HT-29 (cell line): ENCODE results near the gene LTBP3. TPM values are rescaled to one million over a fixed set of nuclear protein-coding genes. Genes with fewer than 3 reads are reported as not detected.
A peak's percentile ranks its signal among the peaks of the same experiment; 100 is the strongest.

Experiments used
- DNase-seq: peaks from one replicate; pipeline ENCODE4 v3.0.0-alpha.2; 2015; ENCODE audit warnings: low spot score
- total RNA-seq: library from RNA; depleted of rRNA; stranded (reverse); fragments of >200 nt; shearing (Covaris generic); gene quantifications from 2 replicates; pipeline ENCODE4 v1.2.3, GENCODE V29; 2014; rRNA removed

Gene LTBP3
- total RNA-seq, result 146 and 164 TPM in 2 replicates

DNA sequence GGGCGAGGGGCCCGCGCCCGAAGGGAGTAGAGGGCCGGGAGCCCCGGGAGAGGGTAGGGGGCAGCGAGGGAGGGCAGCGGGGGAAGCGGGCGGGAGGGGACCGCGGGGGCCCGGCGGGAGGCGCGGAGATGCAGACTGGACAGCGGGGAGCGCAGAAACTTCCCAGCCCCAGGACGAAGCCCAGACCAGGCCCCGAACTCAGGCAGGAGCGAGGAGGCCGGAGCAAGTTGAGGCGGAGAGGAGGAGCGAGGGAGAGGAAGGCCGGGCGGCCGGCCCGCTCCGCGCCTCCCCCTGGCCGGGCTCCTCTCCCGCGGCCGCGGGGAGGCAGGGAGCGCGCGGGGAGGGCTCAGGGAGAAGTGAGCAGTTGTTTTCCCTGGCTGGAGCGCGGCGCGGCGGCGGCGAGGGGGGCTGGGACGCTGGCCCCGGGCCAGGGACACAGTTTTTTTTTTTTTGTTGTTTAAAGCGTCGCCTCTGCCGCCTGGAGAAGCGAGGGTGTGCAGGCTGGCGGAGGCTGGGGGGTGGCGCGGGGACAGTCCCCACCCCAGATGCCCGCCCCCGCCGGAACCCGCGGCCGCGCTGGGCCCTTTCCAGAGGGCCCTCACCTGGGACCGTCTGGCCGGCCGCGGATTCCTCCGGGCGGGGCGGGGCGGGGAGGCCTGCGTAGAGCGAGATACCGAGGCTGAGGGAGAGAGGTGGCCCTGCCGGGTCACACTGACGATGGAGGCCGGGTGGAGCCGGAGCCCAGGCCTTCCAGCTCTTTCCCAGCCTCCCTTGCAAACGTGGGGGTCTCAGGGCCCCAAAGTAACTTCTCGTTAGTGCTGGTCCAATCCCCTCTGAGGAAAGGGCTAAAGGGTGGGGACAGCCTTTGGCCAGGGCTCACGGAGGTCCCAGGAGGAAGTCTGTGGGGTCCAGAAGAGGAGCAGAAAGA is at the start of gene LTBP3:
TSS of gene LTBP3 (minus strand) at position 358 of the 928 bp plus-strand sequence. CDS start 400 bp downstream, outside the sequence.
- peak; percentile 87 for DNase-seq

DNA sequence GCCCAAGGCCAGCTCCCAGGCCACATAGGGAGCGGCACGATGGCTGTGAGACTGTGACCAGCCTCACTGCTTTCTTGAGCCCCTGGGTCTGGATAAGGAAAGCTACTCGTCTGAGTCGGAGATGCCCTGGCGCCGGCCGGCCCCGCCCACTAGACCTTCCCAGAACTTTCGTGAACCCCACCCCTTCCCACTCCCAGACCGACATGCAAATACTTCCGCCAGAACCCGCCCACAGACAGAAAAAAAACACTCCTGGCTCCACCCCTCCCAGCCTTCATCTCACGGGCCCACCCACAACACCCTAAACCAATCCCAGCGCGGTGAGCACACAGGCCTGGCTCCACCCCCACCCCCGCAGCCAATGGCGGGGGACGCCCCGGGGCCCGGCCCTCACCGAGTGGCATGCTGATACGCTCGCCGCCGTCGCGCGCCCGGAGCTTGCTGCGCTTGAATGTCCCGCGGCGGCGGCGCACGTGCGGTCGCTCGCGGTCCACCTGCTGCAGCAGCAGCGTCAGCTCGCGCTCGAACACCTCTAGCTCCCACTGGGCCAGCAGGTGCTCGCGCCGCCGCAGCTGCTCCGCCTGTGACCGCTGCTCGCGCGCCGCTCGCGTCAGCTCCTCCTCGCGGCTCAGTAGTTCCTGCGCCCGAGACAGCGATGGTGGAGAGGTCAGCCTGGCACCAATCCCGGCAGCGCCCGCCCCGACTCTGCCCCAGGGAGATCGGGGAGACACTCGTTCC is 48.9 kb upstream of the LTBP3 start:
- DNase-seq, result peak; percentile 97

DNA sequence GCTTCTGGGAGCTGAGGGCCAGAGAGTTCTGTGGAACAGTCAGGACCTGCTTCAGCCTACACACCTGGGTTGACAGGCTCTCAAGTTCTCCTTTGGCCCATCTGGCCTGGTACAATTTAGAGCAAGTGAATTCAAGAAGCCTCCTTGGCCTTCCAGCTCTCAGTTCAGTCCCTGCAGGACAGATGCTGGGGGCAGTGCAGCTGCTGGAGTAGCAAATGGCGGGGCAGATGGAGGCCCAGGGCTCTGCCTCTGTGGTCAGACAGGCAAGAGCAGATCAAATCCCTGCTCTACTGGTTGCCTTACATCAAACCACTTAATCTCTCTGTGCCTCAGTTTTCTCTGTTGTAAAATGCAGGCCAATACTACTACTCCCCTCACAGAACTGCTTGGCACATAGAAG is 46.1 kb upstream of the LTBP3 start:
- DNase-seq, result no peak

DNA sequence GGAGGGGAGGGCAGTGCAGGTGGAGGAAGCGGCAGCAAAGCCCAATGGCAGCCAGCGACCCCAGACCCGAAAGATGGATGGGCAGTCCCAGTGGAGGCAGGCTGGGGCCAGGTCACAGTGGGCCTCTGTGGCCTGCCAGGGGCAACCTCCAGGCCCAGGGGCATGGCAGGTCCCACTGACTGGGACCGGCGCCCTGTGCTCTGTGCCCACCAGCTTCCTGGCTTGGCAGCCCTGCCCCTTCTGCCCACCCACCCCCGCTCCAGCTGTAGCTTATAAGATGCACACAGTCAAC is 41.7 kb upstream of the LTBP3 start:
- no peak for DNase-seq

DNA sequence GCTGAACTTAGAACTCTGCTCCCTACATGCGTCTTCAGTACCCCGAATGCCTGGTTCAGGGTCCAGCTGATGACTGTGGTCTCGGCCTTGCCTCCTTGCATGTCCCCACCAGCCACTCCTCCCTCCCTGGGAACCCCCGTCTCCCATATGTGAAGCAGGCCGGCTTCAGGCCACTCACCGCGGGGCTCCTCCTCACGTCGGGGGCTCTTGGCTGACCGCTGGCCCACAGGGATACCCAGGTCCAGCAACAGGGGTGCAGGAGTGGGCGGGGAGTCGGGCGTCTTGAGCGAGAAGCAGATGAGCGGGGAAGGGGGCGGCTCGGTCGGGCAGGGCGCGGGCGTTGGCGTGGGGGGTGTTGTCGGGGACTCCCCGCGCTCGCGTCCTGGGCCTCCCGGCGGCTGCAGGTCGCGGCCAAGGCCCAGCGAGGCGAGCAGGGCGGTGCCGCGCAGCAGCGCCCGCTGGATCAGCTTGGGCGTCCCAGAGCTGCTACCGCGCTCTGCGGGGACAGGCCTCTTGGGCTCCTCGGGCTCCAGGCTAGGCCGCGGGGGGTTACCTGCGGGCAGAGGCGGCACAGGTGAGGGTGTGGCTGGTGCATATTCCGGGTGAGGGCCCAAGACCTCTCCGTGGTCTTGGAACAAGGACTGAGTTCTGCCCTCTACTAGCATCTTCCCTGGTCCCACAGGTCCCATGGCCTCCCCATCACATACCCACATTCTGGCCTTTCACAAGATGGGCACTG is 41.2 kb upstream of the LTBP3 start:
- DNase-seq, result no peak

DNA sequence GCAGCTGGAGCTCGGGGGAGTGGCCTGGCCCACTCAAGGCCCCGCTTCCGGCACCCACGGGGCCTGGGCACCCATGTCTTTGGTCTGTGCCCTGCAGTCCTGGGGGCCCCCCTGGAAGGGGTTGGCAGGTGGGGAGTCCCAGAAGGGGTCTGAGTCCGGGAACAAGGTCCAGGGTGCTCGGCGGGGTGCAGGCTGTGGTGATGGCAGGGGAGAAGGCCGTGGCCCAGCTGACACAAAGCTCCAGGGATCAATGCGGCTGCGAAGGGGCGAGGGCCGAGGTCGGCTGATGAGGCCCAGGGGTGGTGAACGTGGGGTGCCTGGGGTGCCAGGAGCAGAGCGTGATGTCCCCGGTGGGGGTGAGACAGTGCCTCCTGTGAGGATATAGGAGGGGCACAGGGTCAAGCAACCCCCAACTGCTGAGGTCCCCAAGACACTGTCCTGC is 40.1 kb upstream of the LTBP3 start:
- DNase-seq, result no peak

DNA sequence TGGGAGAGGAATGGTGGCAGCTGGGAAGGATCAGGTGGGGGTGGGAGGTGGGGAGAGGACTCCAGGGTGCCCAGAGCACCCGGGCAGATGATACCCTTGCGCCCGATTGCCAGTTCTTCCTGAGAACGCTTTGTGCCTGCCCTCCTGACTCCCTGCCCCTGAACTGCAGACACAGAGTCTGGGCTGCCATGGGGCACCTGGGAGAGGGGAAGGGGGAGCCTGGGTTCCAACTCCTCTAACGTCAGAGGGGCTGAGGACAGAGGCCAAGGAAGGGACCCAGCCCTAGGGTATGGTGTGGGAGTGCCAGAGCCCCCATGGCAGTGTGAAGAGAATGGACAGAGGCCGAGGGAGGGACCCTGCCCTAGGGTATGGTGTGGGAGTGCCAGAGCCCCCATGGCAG is 38.4 kb upstream of the LTBP3 start:
- DNase-seq, result no peak

DNA sequence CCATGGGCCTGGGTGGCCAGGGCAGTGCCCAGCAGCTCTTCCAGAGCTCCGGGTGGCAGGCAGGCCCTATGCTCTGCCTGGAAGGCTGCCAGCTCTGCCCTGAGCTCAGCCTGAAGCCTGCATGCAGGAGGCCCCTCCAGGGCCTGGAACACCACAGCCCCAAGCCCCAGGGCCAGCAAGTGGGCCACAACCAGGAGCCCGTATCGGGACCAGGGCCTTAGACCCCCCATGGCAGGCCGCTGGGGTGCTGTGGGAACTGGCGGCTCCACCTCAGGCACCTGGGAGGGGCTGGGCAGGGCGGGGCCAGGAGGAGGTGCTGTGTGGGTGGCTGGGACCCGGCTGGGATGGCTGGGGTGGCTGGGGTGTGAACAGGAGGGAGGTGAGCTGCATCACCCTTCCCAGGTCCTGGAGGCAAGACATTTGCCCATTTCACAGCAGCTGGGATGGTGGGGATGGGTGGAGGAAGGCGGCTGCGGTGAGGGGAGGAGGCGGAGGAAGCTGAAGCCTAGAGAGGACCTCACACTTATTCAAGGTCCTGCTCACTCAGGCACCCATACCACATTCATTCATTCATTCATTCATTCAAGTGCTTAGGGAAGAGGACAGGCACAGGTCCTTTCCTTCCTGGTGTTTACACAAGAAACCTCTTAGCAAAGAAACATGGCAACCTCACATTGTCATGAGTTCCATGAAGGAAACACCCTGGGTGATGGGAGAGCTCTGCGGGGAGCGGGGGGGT is 37.6 kb upstream of the LTBP3 start, which contains the start of gene KCNK7:
TSS of gene KCNK7 (minus strand) at position 258 of the 739 bp plus-strand sequence. CDS start at position 230, 28 bp downstream.
- peak; percentile 68 for DNase-seq

DNA sequence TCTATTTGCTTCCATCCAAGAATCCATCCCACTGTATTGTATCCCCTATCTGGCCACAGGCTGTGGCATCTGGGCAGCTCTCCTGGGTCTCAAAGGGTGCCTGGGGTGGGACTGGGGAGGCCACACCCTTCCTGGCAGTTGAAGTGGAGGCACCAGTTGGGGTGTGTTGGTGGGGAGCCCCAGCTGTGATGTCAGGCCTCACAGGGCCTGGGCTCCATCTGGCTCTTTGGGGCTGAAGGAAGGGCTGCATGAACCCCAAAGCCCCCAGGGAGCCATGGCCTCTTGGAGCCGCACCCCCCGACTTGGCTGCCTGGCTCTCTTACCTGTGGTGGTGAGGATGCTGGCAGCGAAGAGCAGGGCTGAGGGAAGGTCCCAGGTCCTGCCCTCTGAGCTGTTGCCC is 37.0 kb upstream of the LTBP3 start:
- DNase-seq, result no peak

DNA sequence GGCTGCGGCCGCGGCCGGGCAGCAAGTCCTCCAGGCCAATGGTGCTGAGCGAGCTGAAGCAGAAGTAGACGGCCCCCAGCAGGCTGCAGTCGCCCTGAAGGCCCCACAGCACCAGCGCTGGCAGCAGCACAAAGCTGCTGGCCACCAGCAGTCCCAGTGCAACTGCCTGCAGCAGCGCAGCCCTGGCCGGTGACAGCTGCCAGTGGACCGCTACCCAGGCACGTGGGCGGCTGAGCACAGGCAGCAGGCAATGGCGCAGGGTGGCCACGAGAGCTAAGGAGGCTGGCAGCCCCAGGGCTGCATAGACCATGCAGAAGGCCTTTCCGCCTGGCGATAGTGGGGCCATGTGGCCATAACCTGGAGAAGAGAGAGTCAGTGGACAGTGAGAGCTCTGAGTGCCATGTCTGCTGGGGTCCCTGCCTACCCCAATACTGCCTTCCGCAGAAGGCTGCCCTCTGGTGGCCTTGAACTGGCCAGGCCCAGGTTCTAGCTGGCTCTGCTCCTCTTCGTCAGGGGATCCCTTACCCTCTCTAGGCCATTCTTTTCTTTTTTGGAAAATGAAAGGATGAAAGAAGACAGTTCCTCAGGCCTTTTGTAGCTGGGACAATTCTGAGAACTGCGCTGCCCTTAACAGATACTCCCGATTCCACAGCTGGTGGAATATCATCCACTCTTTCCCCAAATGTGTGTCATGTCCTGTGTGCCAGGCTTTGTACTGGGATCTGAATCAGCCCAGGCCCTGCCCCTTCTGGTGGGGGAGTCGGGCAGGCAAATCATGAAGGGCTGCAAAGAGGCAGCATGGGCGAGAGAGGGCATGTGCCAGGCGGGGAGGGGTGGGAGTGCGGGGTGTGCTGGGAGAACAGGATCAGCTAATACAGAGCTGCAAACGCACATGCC is 35.6 kb upstream of the LTBP3 start:
- no peak for DNase-seq

DNA sequence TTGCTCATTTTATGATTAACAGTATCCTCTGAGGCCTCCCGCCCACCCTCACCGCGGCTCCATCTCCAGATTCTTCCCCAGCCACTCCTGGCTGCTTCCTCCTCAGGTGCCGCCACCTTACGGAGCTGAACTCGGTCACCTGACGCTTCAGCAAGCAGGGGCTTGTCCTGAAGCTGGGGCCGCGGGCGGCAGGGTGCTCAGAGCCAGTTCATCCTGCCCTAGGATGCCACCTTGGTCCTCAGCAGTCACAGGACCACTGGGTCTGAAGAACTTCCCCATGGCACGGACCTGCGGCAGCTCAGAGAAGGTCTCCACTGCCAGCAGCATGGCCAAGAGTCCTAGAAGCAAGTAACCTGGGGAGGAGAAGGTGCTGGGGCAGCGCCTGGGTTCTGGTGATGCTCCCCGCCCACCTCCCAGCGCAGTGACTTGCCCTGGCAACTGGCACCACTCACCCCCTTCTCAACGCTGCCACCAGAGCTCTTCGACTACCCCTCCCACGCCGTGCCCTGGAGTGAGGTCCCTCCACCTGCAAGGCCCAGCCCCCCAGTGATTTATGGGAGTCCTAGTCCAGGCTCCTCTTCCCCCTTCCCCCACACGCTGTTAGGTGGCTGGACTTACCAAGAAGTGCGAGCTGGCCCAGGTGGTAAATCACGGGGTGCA is 34.8 kb upstream of the LTBP3 start:
- no peak for DNase-seq

DNA sequence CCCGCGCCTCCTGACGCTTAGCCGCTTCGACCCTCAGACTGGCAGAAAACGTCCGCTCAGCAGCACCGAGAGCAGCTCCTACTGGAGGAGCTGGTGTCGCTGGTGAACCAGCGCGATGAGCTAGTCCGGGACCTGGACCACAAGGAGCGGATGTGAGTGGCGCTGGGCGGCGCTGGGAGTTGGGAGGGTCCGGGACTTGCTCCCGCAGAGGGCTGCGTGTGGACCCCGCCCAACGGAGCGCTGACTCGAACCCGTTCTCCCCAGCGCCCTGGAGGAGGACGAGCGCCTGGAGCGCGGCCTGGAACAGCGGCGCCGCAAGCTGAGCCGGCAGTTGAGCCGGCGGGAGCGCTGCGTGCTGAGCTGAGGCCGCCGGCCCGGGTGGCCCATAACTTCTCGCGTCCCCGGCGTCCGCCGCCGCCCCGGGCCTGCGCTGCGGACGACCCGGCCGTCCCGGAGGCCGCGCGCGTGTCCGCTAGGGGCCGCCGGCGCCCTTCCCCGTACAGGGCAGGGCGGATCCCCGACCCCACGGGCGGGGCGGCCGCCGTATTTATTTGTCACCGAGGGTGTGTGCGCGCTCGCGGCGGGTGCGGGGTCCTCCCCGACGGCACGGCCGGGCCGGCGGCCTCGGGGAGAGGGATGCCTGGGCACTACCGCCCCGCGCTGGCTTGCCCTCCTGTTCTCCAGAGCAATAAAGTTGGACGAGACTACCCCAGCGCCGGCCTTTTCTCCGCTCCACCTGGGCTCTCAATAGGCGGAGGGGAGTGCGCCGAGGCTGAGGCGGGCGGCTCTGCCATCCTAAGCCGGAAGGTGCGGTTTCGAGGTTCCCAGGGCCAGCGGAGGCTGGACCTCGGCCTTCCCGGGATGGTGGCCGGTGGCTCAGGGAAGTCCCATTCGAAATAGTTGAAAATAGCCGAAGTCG is 34.0 kb upstream of the LTBP3 start:
- no peak for DNase-seq

DNA sequence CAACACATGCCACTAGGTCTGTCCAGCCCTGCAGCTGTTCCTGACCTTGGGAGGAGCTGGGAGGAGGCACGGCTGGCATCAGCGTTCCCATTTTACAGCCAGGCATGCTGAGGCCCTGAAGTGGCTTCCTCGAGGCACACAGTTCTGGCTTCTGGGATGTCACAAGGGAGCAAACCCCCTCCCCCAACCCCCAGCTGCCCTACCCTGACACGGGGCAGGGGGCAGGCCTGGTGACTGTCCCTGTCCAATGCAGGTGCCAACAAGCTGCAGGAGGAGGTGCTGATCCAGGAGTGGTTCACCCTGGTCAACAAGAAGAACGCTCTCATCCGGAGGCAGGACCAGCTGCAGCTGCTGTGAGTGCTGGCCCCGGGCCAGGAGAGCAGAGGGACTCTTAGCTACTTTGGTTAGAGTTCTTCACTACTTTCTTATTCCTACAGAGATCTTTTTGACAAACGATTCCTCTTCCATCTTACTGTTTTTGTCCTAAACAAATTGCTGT is 32.1 kb upstream of the LTBP3 start:
- DNase-seq, result no peak

DNA sequence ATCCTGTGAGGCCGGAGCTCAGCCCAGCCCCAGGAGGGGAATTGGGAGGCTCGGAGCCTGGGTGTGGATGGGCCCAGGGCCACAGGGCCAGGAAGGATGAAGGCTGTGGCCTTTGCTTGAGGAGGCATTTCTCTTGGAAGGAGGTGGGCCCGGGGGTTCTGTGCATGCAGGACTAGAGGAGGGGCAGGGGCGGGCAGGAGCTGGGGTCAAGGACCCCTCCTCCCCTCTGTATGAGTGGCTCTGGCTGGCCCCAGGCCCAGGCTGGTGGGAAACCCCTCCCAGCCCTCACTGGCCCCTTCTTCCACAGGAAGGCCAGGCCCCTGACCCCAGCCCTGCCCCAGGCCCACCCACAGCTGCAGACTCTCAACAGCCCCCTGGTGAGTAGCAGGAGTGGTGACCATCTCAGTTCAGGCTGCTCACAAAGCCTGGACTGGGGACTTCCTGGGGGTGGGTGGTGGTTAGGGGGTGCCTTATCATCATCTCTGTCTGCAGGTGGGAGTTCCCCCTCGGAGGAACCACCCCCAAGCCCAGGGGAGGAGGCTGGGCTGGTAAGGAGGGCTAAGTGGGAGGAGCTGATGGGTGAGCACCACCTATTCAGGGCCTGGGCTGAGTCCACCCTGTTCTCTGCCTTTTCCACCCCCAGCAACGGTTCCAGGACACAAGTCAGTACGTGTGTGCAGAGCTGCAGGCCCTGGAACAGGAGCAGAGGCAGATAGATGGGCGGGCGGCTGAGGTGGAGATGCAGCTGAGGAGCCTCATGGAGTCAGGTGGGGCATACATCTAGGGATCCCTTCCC is 31.5 kb upstream of the LTBP3 start:
- DNase-seq, result no peak

DNA sequence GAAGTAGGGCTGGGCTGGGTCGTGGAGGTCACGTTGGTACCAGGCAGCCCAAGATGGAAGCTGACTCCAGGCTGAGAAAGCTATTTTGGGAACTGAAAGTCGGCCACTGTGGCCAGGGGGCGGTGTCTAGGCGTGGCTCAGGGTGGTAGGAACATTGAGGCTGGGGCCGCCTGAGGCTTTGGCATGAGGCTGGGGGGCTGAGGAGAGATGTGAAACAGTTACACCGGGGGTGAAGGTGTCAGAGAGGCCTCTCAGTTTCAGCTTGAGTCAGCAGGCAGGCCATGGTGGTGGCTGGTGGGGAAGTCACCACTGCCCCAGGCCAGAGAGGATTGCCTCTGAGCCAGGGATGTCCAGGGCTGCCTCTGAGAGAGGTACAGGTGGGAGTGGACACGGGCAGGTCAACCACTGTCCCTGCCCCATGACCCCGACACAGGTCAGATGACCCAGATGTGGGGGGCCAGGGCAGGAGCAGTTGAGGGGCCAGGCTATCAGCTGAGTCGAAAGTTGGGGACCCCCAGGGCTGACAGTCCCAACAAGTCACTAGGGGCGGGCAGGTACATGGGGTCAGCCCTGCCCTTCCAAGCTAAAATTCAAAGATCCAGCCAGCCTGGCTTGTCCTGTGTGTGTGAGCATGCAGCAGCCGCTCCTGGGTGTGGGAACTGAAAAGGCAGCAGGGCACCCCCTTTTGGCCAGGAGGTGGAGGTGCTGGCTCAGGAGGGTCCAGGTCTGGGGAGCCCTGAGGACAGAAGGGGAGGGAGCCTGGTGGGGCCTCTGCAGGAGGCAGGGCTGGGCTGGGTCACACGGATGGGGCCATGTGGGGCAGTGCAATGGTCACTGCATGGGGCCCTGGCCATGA is 30.3 kb upstream of the LTBP3 start:
- DNase-seq, result peak; percentile 67

DNA sequence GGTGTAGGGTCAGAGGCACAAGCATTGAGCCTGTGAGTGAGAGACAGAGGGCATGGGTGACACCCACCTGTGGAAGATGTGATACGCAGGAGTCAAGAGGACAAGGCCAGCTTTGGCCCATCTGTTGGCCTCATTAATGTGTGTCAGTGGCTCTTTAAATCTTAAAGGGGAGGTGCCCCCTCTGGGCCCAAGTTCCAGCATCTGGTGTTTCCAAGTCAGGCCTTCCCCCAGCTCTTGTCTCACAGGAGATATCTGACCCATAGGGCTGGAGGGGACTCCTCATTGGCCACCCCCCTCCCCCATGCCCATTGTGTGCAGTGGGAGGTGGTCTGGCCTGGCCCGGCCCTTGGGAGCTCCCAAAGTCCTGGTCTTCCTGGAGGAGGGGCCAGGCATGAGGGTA is 28.5 kb upstream of the LTBP3 start:
- no peak for DNase-seq

DNA sequence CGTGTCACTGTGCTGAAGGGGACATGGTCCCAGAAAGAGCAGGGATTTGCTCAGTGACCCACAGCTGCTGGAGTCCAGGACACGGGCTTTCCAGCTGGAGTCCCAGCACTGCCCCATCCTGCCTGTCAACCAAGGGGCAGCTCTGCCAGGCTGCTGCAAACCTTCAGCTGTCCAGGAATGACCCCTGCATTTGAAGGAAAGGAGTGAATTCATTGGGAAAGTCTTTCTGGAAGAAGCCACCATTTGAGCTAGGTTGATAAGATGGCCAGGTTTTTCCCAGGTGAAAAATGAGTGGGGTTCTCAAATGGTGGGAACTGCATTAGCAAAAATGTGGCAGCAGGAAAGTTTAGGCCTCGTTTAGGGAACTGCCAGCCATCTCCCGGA is 28.1 kb upstream of the LTBP3 start:
- DNase-seq, result no peak
